ENCODE measurements around the gene DERA. TPM values are rescaled to one million over a fixed set of nuclear protein-coding genes. Genes with fewer than 3 reads are reported as not detected.
"Not testable (repeated sequence)": the region's sequence is repeated elsewhere in the genome, so short reads cannot be mapped to it uniquely, and the experiment has no call there.

The DERA gene
- total RNA-seq, 1 donor from 2014 or later, result 39.3 TPM

DNA sequence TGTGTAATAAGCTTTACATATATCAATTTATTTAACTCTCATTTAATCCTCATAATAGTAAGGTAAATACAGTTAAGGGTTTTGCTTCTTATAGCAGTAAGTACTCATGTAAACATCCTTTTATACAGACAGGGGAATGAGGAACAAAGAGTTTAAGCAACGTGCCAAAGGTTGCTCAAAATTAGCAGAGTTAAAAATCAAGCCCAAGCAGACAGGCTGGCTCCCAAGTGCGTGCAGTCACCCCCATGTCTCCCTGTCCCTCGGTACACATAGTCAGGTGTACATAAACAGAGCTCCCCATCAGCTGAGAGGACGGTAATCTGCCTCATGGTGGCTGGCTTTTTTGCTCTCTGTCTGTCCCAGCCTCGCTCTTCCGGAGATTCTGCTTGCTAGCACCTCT lies 126.4 kb downstream of the DERA start:
- no peaks in the 10 kb centered on the region for H3K36me3 ChIP-seq (ENCODE audit: control insufficient read depth, insufficient read depth, low read length)
- no peak for DNase-seq (ENCODE audit: low read depth)
- H3K27me3 ChIP-seq (ENCODE audit: control insufficient read depth, insufficient read depth, low read length), result no peaks in the 10 kb centered on the region
- TF ChIP-seq, protein P1, sequence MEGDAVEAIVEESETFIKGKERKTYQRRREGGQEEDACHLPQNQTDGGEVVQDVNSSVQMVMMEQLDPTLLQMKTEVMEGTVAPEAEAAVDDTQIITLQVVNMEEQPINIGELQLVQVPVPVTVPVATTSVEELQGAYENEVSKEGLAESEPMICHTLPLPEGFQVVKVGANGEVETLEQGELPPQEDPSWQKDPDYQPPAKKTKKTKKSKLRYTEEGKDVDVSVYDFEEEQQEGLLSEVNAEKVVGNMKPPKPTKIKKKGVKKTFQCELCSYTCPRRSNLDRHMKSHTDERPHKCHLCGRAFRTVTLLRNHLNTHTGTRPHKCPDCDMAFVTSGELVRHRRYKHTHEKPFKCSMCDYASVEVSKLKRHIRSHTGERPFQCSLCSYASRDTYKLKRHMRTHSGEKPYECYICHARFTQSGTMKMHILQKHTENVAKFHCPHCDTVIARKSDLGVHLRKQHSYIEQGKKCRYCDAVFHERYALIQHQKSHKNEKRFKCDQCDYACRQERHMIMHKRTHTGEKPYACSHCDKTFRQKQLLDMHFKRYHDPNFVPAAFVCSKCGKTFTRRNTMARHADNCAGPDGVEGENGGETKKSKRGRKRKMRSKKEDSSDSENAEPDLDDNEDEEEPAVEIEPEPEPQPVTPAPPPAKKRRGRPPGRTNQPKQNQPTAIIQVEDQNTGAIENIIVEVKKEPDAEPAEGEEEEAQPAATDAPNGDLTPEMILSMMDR (IDR thresholded peaks at IDR 0.05; ENCODE audit: insufficient read depth, low read length, poor library complexity, severe bottlenecking), result no peak
- H3K4me3 ChIP-seq (ENCODE audit: low read depth, low read length), result no peak overlapping the region

DNA sequence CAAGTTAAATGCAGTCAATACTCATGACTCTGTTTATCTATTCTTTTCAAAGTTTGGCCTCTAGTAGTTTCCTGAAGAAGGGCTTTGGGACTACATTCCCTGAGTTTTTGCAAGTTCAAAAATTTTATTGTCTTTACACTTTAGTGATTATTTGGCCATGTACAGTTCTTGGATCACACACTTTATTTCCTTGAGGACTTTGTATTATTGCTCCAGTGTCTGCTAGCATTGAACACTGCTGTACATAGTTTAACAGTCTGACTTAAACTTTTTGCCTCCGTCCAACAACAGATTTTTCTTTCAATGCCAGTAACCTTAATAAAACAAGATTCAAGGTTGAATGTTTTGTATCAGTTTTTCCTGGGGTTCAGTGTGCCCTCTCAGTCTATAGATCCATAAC lies 132.3 kb downstream of the DERA start:
- H3K4me3 ChIP-seq (ENCODE audit: low read depth, low read length), result no peak overlapping the region
- TF ChIP-seq, protein P1 (IDR thresholded peaks at IDR 0.05; ENCODE audit: insufficient read depth, low read length, poor library complexity, severe bottlenecking), result no peak
- H3K36me3 ChIP-seq (ENCODE audit: control insufficient read depth, insufficient read depth, low read length), result no peaks in the 10 kb centered on the region
- no peak for DNase-seq (ENCODE audit: low read depth)
- H3K27me3 ChIP-seq (ENCODE audit: control insufficient read depth, insufficient read depth, low read length), result no peaks in the 10 kb centered on the region

DNA sequence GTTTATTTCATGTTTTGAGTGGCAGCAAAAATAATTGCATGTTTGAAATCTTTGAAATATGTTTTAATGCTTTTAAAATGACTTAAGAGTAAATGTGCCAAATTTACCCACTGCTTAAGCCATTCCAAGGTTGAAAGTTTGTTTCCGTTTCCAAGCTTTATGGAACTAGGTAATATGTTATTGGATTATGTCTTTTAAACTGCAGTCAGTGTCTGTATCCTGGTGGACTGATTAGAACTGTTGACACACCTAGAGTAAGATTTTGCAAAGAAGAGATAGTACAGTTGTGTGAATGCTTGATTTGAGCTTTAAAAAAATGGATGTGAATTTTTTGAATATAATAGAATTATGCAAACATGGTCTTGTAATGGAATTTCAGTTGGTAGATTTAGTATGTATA lies 135.1 kb downstream of the DERA start:
- H3K27me3 ChIP-seq (ENCODE audit: control insufficient read depth, insufficient read depth, low read length), result no peaks in the 10 kb centered on the region
- no peaks in the 10 kb centered on the region for H3K36me3 ChIP-seq (ENCODE audit: control insufficient read depth, insufficient read depth, low read length)
- H3K4me3 ChIP-seq (ENCODE audit: low read depth, low read length), result no peak overlapping the region
- DNase-seq (ENCODE audit: low read depth), result no peak
- TF ChIP-seq, protein P1 (IDR thresholded peaks at IDR 0.05; ENCODE audit: insufficient read depth, low read length, poor library complexity, severe bottlenecking), result no peak

DNA sequence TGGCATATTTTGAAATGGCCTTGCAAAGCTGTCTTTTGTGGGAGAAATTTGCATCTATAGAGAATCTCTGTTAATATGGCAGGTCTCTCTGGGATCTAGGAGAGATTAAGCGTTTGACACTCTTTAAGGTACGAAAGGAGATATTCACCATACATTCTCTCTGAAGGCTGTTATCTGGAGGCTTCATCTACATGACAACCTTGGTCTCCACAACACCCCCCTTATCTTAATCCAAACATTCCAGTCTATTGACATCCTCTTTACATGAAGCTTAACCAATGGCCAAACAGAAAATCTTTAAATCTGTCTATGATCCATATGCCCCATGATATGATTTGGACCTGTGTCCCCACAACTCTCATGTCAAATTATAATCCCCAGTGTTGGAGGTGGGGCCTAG lies 137.4 kb downstream of the DERA start:
- TF ChIP-seq, protein P1 (IDR thresholded peaks at IDR 0.05; ENCODE audit: insufficient read depth, low read length, poor library complexity, severe bottlenecking), result no peak
- H3K4me3 ChIP-seq (ENCODE audit: low read depth, low read length), result no peak overlapping the region
- no peak for DNase-seq (ENCODE audit: low read depth)

DNA sequence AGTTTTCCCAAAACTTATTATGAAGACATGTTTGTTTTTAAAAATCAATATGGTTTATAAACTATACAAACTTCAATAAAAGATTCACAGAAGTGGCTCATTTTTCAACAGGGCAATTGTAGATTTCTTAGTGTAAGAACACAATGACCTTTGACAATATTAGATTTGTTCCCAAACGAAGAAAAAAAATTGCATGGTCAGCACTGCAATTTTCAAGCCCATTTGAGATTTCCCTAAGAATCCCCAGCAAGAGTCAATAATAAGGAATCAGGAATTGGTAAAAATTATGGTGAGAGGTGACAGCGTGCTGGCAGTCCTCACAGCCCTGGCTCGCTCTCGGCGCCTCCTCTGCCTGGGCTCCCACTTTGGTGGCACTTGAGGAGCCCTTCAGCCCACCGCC lies 145.8 kb downstream of the DERA start:
- Histone ChIP-seq H3K36me3 (ENCODE audit: control insufficient read depth, insufficient read depth, low read length) (no peaks in the 10 kb centered on the region), H3K4me3 (ENCODE audit: low read depth, low read length) (no peak overlapping the region), H3K27me3 (ENCODE audit: control insufficient read depth, insufficient read depth, low read length) (no peaks in the 10 kb centered on the region)
- no peak for DNase-seq (ENCODE audit: low read depth)
- TF ChIP-seq, protein P1 (IDR thresholded peaks at IDR 0.05; ENCODE audit: insufficient read depth, low read length, poor library complexity, severe bottlenecking), result no peak

More for the DNA sequence above, 137.4 kb downstream of the DERA start:
- no peaks in the 10 kb centered on the region for H3K36me3 ChIP-seq (ENCODE audit: control insufficient read depth, insufficient read depth, low read length)
- H3K27me3 ChIP-seq (ENCODE audit: control insufficient read depth, insufficient read depth, low read length), result no peaks in the 10 kb centered on the region

DNA sequence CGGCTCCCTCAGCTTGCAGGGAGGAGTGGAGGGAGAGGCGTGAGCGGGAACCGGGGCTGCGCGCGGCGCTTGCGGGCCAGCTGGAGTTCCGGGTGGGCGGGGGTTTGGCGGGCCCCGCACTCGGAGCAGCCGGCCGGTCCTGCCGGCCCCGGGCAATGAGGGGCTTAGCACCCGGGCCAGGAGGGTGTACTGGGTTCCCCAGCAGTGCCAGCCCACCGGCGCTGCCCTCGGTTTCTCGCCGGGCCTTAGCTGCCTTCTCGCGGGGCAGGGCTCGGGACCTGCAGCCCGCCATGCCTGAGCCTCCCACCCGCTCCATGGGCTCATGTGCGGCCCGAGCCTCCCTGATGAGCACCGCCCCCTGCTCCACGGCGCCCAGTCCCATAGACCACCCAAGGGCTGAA lies 146.2 kb downstream of the DERA start:
- DNase-seq (ENCODE audit: low read depth); H3K27me3 ChIP-seq (ENCODE audit: control insufficient read depth, insufficient read depth, low read length); H3K4me3 ChIP-seq (ENCODE audit: low read depth, low read length); H3K36me3 ChIP-seq (ENCODE audit: control insufficient read depth, insufficient read depth, low read length): not testable (repeated sequence)
